SK-N-SH (cell line): Measurements from ENCODE around the gene MED15. TPM values are rescaled to one million over a fixed set of nuclear protein-coding genes. Genes with fewer than 3 reads are reported as not detected.
"Not testable (repeated sequence)": the region's sequence is repeated elsewhere in the genome, so short reads cannot be mapped to it uniquely, and the experiment has no call there.

Source experiments
- CTCF ChIA-PET: fragments of 300-600, 350-600 bp; formaldehyde crosslinking; extraction: SDS; loops from one replicate; lab custom pipeline; 2021; lab: Yijun Ruan, JAX
- POLR2A ChIA-PET: fragments of 350-600 bp; sonication (Branson Sonifier 250); formaldehyde crosslinking; extraction: SDS; loops from one replicate; lab custom pipeline; 2020; ENCODE audit warnings: antibody characterized with exemption, inconsistent platforms; lab: Yijun Ruan, JAX
- DNase-seq: peaks from one replicate; pipeline ENCODE4 v3.0.0; 2012
- H2AFZ ChIP-seq: fragments of 200-600 bp; sonication (generic); 2 replicates; pipeline ENCODE4 v1.8.1; 2016; ENCODE audit warnings: antibody characterized with exemption, mild to moderate bottlenecking, low read depth
- H3F3A ChIP-seq: fragments of 200-600 bp; sonication (generic); replicated peaks from 2 replicates; pipeline ENCODE3; 2016; ENCODE audit warnings: antibody characterized with exemption, mild to moderate bottlenecking; ENCODE audit not compliant: insufficient read depth
- H3K27ac ChIP-seq, 2 experiments: fragments of 200-500 bp in 1 of 2; fragments of 200-600 bp in 1 of 2; sonication (Bioruptor generic) in 1 of 2; sonication (generic), shearing (Covaris generic) in 1 of 2; 2 replicates each; pipeline versions ENCODE4 v1.5.1 to v1.6.1; 2014 to 2016; ENCODE audit warnings: low read depth in 2 of 2, inconsistent platforms in 1 of 2, low read length in 1 of 2, mild to moderate bottlenecking in 1 of 2, mixed read lengths in 1 of 2
- H3K27me3 ChIP-seq: fragments of 200-600 bp; sonication (generic), shearing (Covaris generic); 2 replicates; pipeline ENCODE4 v1.6.1; 2016; ENCODE audit warnings: mixed run types; ENCODE audit not compliant: insufficient read depth
- H3K36me3 ChIP-seq, 2 experiments: fragments of 200-500 bp in 1 of 2; fragments of 200-600 bp in 1 of 2; sonication (Bioruptor generic) in 1 of 2; sonication (generic) in 1 of 2; replicated peaks in 1 of 2; 2 replicates each; pipeline versions ENCODE3 to v1.5.1; 2014 to 2016; ENCODE audit warnings: low read length in 1 of 2, mild to moderate bottlenecking in 1 of 2; ENCODE audit not compliant: insufficient read depth in 2 of 2, control insufficient read depth in 1 of 2
- H3K4me1 ChIP-seq, 2 experiments: fragments of 200-500 bp in 1 of 2; fragments of 200-600 bp in 1 of 2; sonication (Bioruptor generic) in 1 of 2; sonication (generic), shearing (Covaris generic) in 1 of 2; 2 replicates each; pipeline versions ENCODE4 v1.5.1 to v1.6.1; 2014 to 2016; ENCODE audit warnings: low read depth in 1 of 2, low read length in 1 of 2, mixed run types in 1 of 2; ENCODE audit not compliant: insufficient read depth in 2 of 2, control insufficient read depth in 1 of 2
- H3K4me2 ChIP-seq: fragments of 200-600 bp; sonication (generic), shearing (Covaris generic); 2 replicates; pipeline ENCODE4 v1.6.1; 2017; ENCODE audit warnings: mixed run types
- H3K4me3 ChIP-seq, 2 experiments: fragments of 200-500 bp in 1 of 2; fragments of 200-600 bp in 1 of 2; sonication (Bioruptor generic) in 1 of 2; sonication (generic), shearing (Covaris generic) in 1 of 2; 2 replicates each; pipeline versions ENCODE4 v1.5.1 to v1.8.1; 2014 to 2016; ENCODE audit warnings: low read depth in 2 of 2, inconsistent platforms in 1 of 2, low read length in 1 of 2, mild to moderate bottlenecking in 1 of 2, mixed read lengths in 1 of 2, moderate library complexity in 1 of 2
- H3K79me2 ChIP-seq: fragments of 200-600 bp; sonication (generic); 2 replicates; pipeline ENCODE4 v1.8.1; 2017; ENCODE audit warnings: mild to moderate bottlenecking; ENCODE audit not compliant: insufficient read depth
- H3K9ac ChIP-seq: fragments of 200-600 bp; sonication (generic); 2 replicates; pipeline ENCODE4 v1.6.1; 2017; ENCODE audit warnings: mixed run types
- H3K9me2 ChIP-seq: fragments of 200-600 bp; sonication (generic); 2 replicates; pipeline ENCODE4 v1.6.1; 2017; ENCODE audit warnings: mixed run types
- H3K9me3 ChIP-seq: fragments of 200-600 bp; sonication (generic); 2 replicates; pipeline ENCODE4 v1.6.1; 2017; ENCODE audit warnings: mixed run types, mild to moderate bottlenecking, moderate library complexity
- H4K20me1 ChIP-seq: fragments of 200-600 bp; sonication (generic); 2 replicates; pipeline ENCODE4 v1.6.1; 2017; ENCODE audit warnings: mild to moderate bottlenecking, mixed run types; ENCODE audit not compliant: insufficient read depth
- ELF1 ChIP-seq: IDR thresholded peaks from 2 replicates; pipeline ENCODE4 v1.4.0; 2012
- EP300 ChIP-seq, 2 experiments: IDR thresholded peaks; 2 replicates each; pipeline versions ENCODE4 v1.4.0 to v1.6.1; 2012; ENCODE audit warnings: borderline replicate concordance in 1 of 2, low read depth in 1 of 2, low read length in 1 of 2
- EZH2phosphoT487 ChIP-seq: fragments of 200-600 bp; sonication (generic); IDR thresholded peaks from 2 replicates; pipeline ENCODE4 v1.6.1; 2017; ENCODE audit warnings: low read depth, mixed run types, mild to moderate bottlenecking, antibody characterized with exemption, moderate library complexity, borderline replicate concordance
- FOSL2 ChIP-seq: IDR thresholded peaks from 2 replicates; pipeline ENCODE4 v1.4.0; 2012; ENCODE audit warnings: low read depth, mild to moderate bottlenecking, moderate library complexity, borderline replicate concordance
- FOXJ3 ChIP-seq: sonication (generic); formaldehyde crosslinking; IDR thresholded peaks from 2 replicates; pipeline ENCODE4 v1.5.1; 2020; ENCODE audit warnings: mild to moderate bottlenecking, missing genetic modification reagents
- GABPA ChIP-seq: IDR thresholded peaks from 2 replicates; pipeline ENCODE4 v1.4.0; 2012; ENCODE audit warnings: low read depth, mild to moderate bottlenecking
- IRF3 ChIP-seq: fragments of 150-350 bp; IDR thresholded peaks from 2 replicates; pipeline ENCODE4 v1.6.1; 2016; ENCODE audit warnings: mild to moderate bottlenecking, low read depth, low read length
- MEF2A ChIP-seq: IDR thresholded peaks from 2 replicates; pipeline ENCODE4 v1.4.0; 2012; ENCODE audit warnings: low read depth, borderline replicate concordance
- MXI1 ChIP-seq: IDR thresholded peaks from 2 replicates; pipeline ENCODE4 v1.6.1; 2012; ENCODE audit warnings: mild to moderate bottlenecking, low read depth, low read length, improper control_type of control experiment
- NRF1 ChIP-seq: IDR thresholded peaks from 2 replicates; pipeline ENCODE4 v1.6.1; 2012; ENCODE audit warnings: low read depth, mild to moderate bottlenecking, low read length
- RAD21 ChIP-seq: IDR thresholded peaks from 2 replicates; pipeline ENCODE4 v1.6.1; 2012; ENCODE audit warnings: mild to moderate bottlenecking, low read length
- RXRA ChIP-seq: IDR thresholded peaks from 2 replicates; pipeline ENCODE4 v1.4.0; 2012; ENCODE audit warnings: low read depth, mild to moderate bottlenecking, borderline replicate concordance
- SMC3 ChIP-seq: IDR thresholded peaks from 2 replicates; pipeline ENCODE4 v1.6.1; 2012; ENCODE audit warnings: low read depth, low read length, improper control_type of control experiment
- YY1 ChIP-seq: IDR thresholded peaks from 2 replicates; pipeline ENCODE4 v1.4.0; 2012; ENCODE audit warnings: low read depth, mild to moderate bottlenecking
- ZBTB33 ChIP-seq: IDR thresholded peaks from 2 replicates; pipeline ENCODE4 v1.4.0; 2012; ENCODE audit warnings: low read depth, borderline replicate concordance
- WGBS: methylation state at CpG from one replicate; pipeline ENCODE4 v1.1.6; 2017; ENCODE audit warnings: low lambda C conversion rate; 5-methylcytosine and 5-hydroxymethylcytosine counted together
- polyA plus RNA-seq, 3 experiments: library from polyadenylated mRNA; depleted of rRNA; stranded (reverse); fragments of >200 nt; gene quantifications; 2 replicates each; pipeline ENCODE4 v1.2.3, GENCODE V29; 2012

MED15 gene
- polyA plus RNA-seq, 1 of the 3 experiments (the other 2 are of a cell fraction), result 45.1 TPM

GRCh38 chr22:20469110-20469868, 38.1 kb upstream of the MED15 start:
- no peaks in the 10 kb centered on the region for H3K27me3 ChIP-seq
- no peaks in the 10 kb centered on the region for H3K9me2 ChIP-seq
- no peak for DNase-seq
- POLR2A ChIA-PET, result no interaction called here
- no peak overlapping the region; a peak in 1 of 4 replicates for H3K27ac ChIP-seq
- H3K36me3 ChIP-seq, result peaks cover 6 to 22% of the 10 kb centered on the region in 2 experiments
- TF ChIP-seq FOSL2 (no peak), MXI1 (no peak), NRF1 (no peak)
- no peaks in the 10 kb centered on the region for H3K79me2 ChIP-seq
- no peaks in the 10 kb centered on the region for H4K20me1 ChIP-seq
- no peak overlapping the region for H3K4me3 ChIP-seq
- no peak overlapping the region for H2AFZ ChIP-seq
- H3F3A ChIP-seq, result no peaks in the 10 kb centered on the region
- H3K4me2 ChIP-seq, result no peak overlapping the region
- 93% methylated on average over 6 of the region's 6 CpGs for WGBS
- peaks cover 0 to 5% of the 10 kb centered on the region in 2 experiments; a peak in 1 of 4 replicates for H3K4me1 ChIP-seq
- no peak overlapping the region for H3K9ac ChIP-seq
- CTCF ChIA-PET, result interaction anchor here (2.6 kb wide), 1 partner anchor 13 kb away, joined by 12 read pairs; no protein-coding TSS in a partner anchor
- H3K9me3 ChIP-seq, result no peaks in the 10 kb centered on the region

- H3K9me3 ChIP-seq, H2AFZ ChIP-seq, H4K20me1 ChIP-seq, H3K9ac ChIP-seq, H3K27ac ChIP-seq, H3K79me2 ChIP-seq, POLR2A ChIA-PET, DNase-seq, H3K9me2 ChIP-seq, H3K4me1 ChIP-seq, H3F3A ChIP-seq, H3K4me2 ChIP-seq, H3K27me3 ChIP-seq, H3K4me3 ChIP-seq: not testable (repeated sequence)
- peaks cover 6 to 12% of the 10 kb centered on the region in 2 experiments for H3K36me3 ChIP-seq
- CTCF ChIA-PET, result interaction anchor here (1.2 kb wide), 1 partner anchor 52 kb away, joined by 3 read pairs; no protein-coding TSS in a partner anchor
- 100% methylated on average over 2 of the region's 2 CpGs for WGBS
These were observed 36.9 kb upstream of the MED15 start for GRCh38 chr22:20470525-20470924.

- ChIA-PET POLR2A (no interaction called here), CTCF (interaction anchor here (1.0 to 2.4 kb wide), 3 partner anchors 15 to 53 kb away, joined by 3 to 9 read pairs (median 3); no protein-coding TSS in a partner anchor)
These were observed 36.1 kb upstream of the MED15 start for GRCh38 chr22:20471126-20471833.

More at GRCh38 chr22:20471126-20471833, 36.1 kb upstream of the MED15 start:
- 91% methylated on average over 6 of the region's 9 CpGs for WGBS
- DNase-seq, result no peak
- Histone ChIP-seq H3K79me2 (no peaks in the 10 kb centered on the region), H2AFZ (no peak overlapping the region), H3K27ac (no peak overlapping the region), H3K4me2 (no peak overlapping the region), H3K9me2 (no peaks in the 10 kb centered on the region), H3K4me3 (no peak overlapping the region), H3K27me3 (no peaks in the 10 kb centered on the region), H3K4me1 (peaks cover 0 to 5% of the 10 kb centered on the region in 2 experiments; a peak in 1 of 4 replicates), H3K9me3 (no peaks in the 10 kb centered on the region), H3K9ac (no peak overlapping the region), H3F3A (no peaks in the 10 kb centered on the region), H3K36me3 (peaks cover 6 to 12% of the 10 kb centered on the region in 2 experiments), H4K20me1 (no peaks in the 10 kb centered on the region)
- TF ChIP-seq RAD21 (no peak), EZH2phosphoT487 (no peak), MEF2A (no peak), YY1 (no peak), EP300 (IDR thresholded peaks at IDR 0.05; ENCODE audit: borderline replicate concordance in 1 of 2, low read depth in 1 of 2, low read length in 1 of 2) (no peak), MXI1 (no peak), RXRA (no peak), ELF1 (no peak), IRF3 (no peak), FOXJ3 (CRISPR knock-in tag) (no peak), GABPA (no peak), SMC3 (no peak), ZBTB33 (no peak)
